K562 (cell line): ENCODE results near the gene ARL6IP6. TPM values are rescaled to one million over a fixed set of nuclear protein-coding genes. Genes with fewer than 3 reads are reported as not detected.

Experiments
- BHLHE40 ChIP-seq: IDR thresholded peaks from 2 replicates; pipeline ENCODE4 v1.6.1; 2011; ENCODE audit warnings: low read length, improper control_type of control experiment
- C11orf30 ChIP-seq: fragments of 450-650 bp; IDR thresholded peaks from 2 replicates; pipeline ENCODE4 v1.6.1; 2016; ENCODE audit warnings: low read depth, mild to moderate bottlenecking
- CBX1 ChIP-seq: sonication (generic); IDR thresholded peaks from 2 replicates; pipeline ENCODE4 v1.6.1; 2016; ENCODE audit warnings: antibody characterized with exemption, low read depth, mild to moderate bottlenecking
- GABPB2 ChIP-seq: fragments of 250-450 bp; sonication (Bioruptor Pico); conservative IDR thresholded peaks from 2 replicates; pipeline ENCODE4 v1.5.1; 2021; ENCODE audit warnings: mild to moderate bottlenecking
- HDAC2 ChIP-seq: fragments of 450-650 bp; IDR thresholded peaks from 2 replicates; pipeline ENCODE4 v1.6.1; 2016; ENCODE audit warnings: mild to moderate bottlenecking
- HMGN3 ChIP-seq: IDR thresholded peaks from 2 replicates; pipeline ENCODE4 v1.6.1; 2011; ENCODE audit warnings: borderline replicate concordance, low read depth, mild to moderate bottlenecking, mixed read lengths, low read length; ENCODE audit not compliant: insufficient read length; ENCODE audit errors: extremely low read depth
- JUN ChIP-seq, 2 experiments: sonication (generic) in 1 of 2; formaldehyde crosslinking in 1 of 2; IDR thresholded peaks; 2 replicates each; pipeline versions ENCODE4 v1.6.1 to v1.8.0; 2012 to 2022; ENCODE audit warnings: borderline replicate concordance in 2 of 2, mild to moderate bottlenecking in 2 of 2, improper control_type of control experiment in 1 of 2, low read depth in 1 of 2, low read length in 1 of 2, missing genetic modification reagents in 1 of 2
- KDM4B ChIP-seq, 2 experiments: fragments of 450-650 bp in 1 of 2; sonication (generic) in 1 of 2; IDR thresholded peaks; 2 replicates each; pipeline ENCODE4 v1.6.1; 2016 to 2017; ENCODE audit warnings: borderline replicate concordance in 2 of 2, antibody characterized with exemption in 1 of 2, low read depth in 1 of 2, mild to moderate bottlenecking in 1 of 2
- KDM5B ChIP-seq: fragments of 200-600 bp; sonication (generic); IDR thresholded peaks from 2 replicates; pipeline ENCODE4 v1.6.1; 2012; ENCODE audit warnings: low read depth, mild to moderate bottlenecking, moderate library complexity, low read length, control low read depth, inconsistent platforms; ENCODE audit not compliant: insufficient replicate concordance
- MAFF ChIP-seq: IDR thresholded peaks from 2 replicates; pipeline ENCODE4 v1.6.1; 2012; ENCODE audit warnings: low read length, improper control_type of control experiment
- MAFG ChIP-seq: fragments of 450-650 bp; conservative IDR thresholded peaks from 2 replicates; pipeline ENCODE4 v1.6.1; 2016; ENCODE audit warnings: missing genetic modification characterization, missing compliant biosample characterization
- MCM7 ChIP-seq, 2 experiments: fragments of 450-650 bp; IDR thresholded peaks; 2 replicates each; pipeline ENCODE4 v1.6.1; 2016 to 2018
- RAD51 ChIP-seq: fragments of 450-650 bp; IDR thresholded peaks from 2 replicates; pipeline ENCODE4 v1.7.1; 2016; ENCODE audit warnings: low read depth, mild to moderate bottlenecking, borderline replicate concordance
- SAP30 ChIP-seq: fragments of 200-600 bp; sonication (generic); IDR thresholded peaks from 2 replicates; pipeline ENCODE4 v1.6.1; 2012; ENCODE audit warnings: borderline replicate concordance, low read depth, mild to moderate bottlenecking, moderate library complexity, low read length, control low read depth, inconsistent platforms; ENCODE audit not compliant: insufficient read depth, poor library complexity, severe bottlenecking
- SIN3B ChIP-seq: fragments of 450-650 bp; IDR thresholded peaks from 2 replicates; pipeline ENCODE4 v1.6.1; 2017; ENCODE audit warnings: low read depth, mild to moderate bottlenecking, moderate library complexity
- SLC30A9 ChIP-seq: fragments of 250-450 bp; sonication (Bioruptor Pico); IDR thresholded peaks from 2 replicates; pipeline ENCODE4 v1.8.0; 2022; ENCODE audit warnings: mild to moderate bottlenecking, moderate library complexity
- SMARCA4 ChIP-seq: fragments of 450-650 bp; IDR thresholded peaks from 2 replicates; pipeline ENCODE4 v1.6.1; 2016
- TAF15 ChIP-seq: fragments of 200-400 bp; formaldehyde crosslinking; IDR thresholded peaks from 2 replicates; pipeline ENCODE4 v1.6.1; 2017; ENCODE audit warnings: mild to moderate bottlenecking, low read depth, low read length, moderate library complexity
- ZFP1 ChIP-seq: fragments of 450-650 bp; formaldehyde crosslinking; IDR thresholded peaks from 2 replicates; pipeline ENCODE4 v1.4.0; 2020; ENCODE audit warnings: mild to moderate bottlenecking, mixed read lengths
- ZFX ChIP-seq: sonication (generic); formaldehyde crosslinking; IDR thresholded peaks from 2 replicates; pipeline ENCODE4 v1.8.0; 2022; ENCODE audit warnings: mild to moderate bottlenecking, missing genetic modification reagents, moderate library complexity
- ZNF232 ChIP-seq: sonication (generic); formaldehyde crosslinking; IDR thresholded peaks from 2 replicates; pipeline ENCODE4 v1.8.0; 2022; ENCODE audit warnings: mild to moderate bottlenecking, missing genetic modification reagents
- ZNF239 ChIP-seq: fragments of 250-450 bp; sonication (Bioruptor Pico); IDR thresholded peaks from 2 replicates; pipeline ENCODE4 v1.4.0; 2020; ENCODE audit warnings: mild to moderate bottlenecking
- ZNF316 ChIP-seq: fragments of 450-650 bp; IDR thresholded peaks from 2 replicates; pipeline ENCODE4 v1.6.1; 2016
- ZNF561 ChIP-seq: fragments of 450-650 bp; formaldehyde crosslinking; conservative IDR thresholded peaks from 2 replicates; pipeline ENCODE4 v1.4.0; 2020; ENCODE audit warnings: mild to moderate bottlenecking, moderate library complexity
- ZNF583 ChIP-seq: fragments of 250-450 bp; sonication (Bioruptor Pico); IDR thresholded peaks from 2 replicates; pipeline ENCODE4 v1.4.0; 2020
- ZNF589 ChIP-seq: fragments of 200-800 bp; sonication (Bioruptor generic); IDR thresholded peaks from 2 replicates; pipeline ENCODE4 v1.6.1; 2016; ENCODE audit warnings: low read depth, missing genetic modification characterization, missing compliant biosample characterization
- ZNF75A ChIP-seq: fragments of 450-650 bp; formaldehyde crosslinking; IDR thresholded peaks from 2 replicates; pipeline ENCODE4 v1.4.0; 2020; ENCODE audit warnings: mild to moderate bottlenecking
- polyA plus RNA-seq, 8 experiments: library from polyadenylated mRNA; depleted of rRNA in 4 of 8; stranded (reverse) in 5 of 8; unstranded in 3 of 8; fragments of >200 nt; fragmentation: Nextera tagmentation in 2 of 8; fragmentation: Illumina TruSeq in 1 of 8; extraction: Ambion mirVana in 2 of 8; extraction: Trizol in 1 of 8; gene quantifications; 2 replicates each; pipeline versions ENCODE4 v1.2.1 to v1.2.3, GENCODE V29; 2011 to 2014; ENCODE audit warnings: inconsistent platforms in 1 of 8, missing spikeins in 1 of 8
- total RNA-seq, 7 experiments: library from RNA; depleted of rRNA in 6 of 7; stranded (reverse); fragments of >200 nt in 6 of 7; fragmentation: Illumina TruSeq in 2 of 7; extraction: Trizol in 2 of 7; gene quantifications; 2 replicates each; pipeline versions ENCODE4 v1.2.1 to v1.2.3, GENCODE V29; 2011 to 2021; ENCODE audit warnings: low replicate concordance in 1 of 7
- TF ChIP-seq, protein P1 (sequence below): IDR thresholded peaks from 2 replicates; pipeline ENCODE4 v1.6.1; 2012; ENCODE audit warnings: low read depth, low read length, improper control_type of control experiment, borderline replicate concordance

Gene ARL6IP6
- total and polyA plus RNA-seq, 9 of the 15 experiments (the other 6 are each of a cell fraction or from before 2014, with no cell fraction given): 19.2 to 98.5 (median 36.2) TPM

DNA sequence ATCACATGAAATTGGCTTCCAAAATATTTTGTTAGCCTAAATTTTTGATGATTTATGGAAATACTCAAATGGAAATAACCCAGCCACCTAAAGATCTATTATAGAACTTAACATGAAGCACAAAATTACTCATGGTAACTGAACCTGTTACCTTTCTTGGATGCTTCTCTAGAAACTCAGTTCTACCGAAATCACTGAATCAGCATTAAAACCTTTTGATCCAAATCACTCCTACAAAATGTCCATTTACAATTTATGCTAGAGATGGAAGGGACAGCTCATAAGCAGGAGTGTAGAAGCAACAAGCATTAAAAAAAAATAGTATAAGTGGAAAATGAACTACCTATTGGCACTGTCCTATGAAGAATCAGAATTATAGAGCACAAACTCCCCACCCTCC is 3.3 kb upstream of the ARL6IP6 start (continued):
- TF ChIP-seq, protein P1, sequence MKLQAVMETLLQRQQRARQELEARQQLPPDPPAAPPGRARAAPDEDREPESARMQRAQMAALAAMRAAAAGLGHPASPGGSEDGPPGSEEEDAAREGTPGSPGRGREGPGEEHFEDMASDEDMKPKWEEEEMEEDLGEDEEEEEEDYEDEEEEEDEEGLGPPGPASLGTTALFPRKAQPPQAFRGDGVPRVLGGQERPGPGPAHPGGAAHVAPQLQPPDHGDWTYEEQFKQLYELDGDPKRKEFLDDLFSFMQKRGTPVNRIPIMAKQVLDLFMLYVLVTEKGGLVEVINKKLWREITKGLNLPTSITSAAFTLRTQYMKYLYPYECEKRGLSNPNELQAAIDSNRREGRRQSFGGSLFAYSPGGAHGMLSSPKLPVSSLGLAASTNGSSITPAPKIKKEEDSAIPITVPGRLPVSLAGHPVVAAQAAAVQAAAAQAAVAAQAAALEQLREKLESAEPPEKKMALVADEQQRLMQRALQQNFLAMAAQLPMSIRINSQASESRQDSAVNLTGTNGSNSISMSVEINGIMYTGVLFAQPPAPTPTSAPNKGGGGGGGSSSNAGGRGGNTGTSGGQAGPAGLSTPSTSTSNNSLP: no peak
- TF ChIP-seq HDAC2: no peak
- no peak for TF ChIP-seq GABPB2
- no peak for TF ChIP-seq BHLHE40
- TF ChIP-seq C11orf30: peak; percentile 91
- TF ChIP-seq SIN3B: no peak
- TF ChIP-seq ZNF239: no peak
- TF ChIP-seq SMARCA4: no peak
- peak; percentile 89 for TF ChIP-seq MAFG (tag)
- no peak for TF ChIP-seq ZFX (CRISPR knock-in tag)
- TF ChIP-seq JUN (IDR thresholded peaks at IDR 0.05; ENCODE audit: borderline replicate concordance, low read depth, low read length): no peak
- TF ChIP-seq JUN (CRISPR knock-in tag; IDR thresholded peaks at IDR 0.05; ENCODE audit: borderline replicate concordance): no peak
- no peak for TF ChIP-seq ZNF583 (CRISPR knock-in tag)
- TF ChIP-seq ZNF316: peak; percentile 97
- no peak for TF ChIP-seq HMGN3
- no peak for TF ChIP-seq TAF15
- no peak for TF ChIP-seq KDM5B
- no peak for TF ChIP-seq SAP30
- TF ChIP-seq ZNF589 (CRISPR knock-in tag): no peak
- TF ChIP-seq ZNF232 (CRISPR knock-in tag): no peak
- no peak for TF ChIP-seq ZNF75A (CRISPR knock-in tag)
- no peak for TF ChIP-seq ZNF561 (CRISPR knock-in tag)
- TF ChIP-seq MAFF: peak; percentile 93
- TF ChIP-seq CBX1: no peak
- no peak for TF ChIP-seq ZFP1
- no peak for TF ChIP-seq MCM7 (IDR thresholded peaks at IDR 0.05)
- no peak for TF ChIP-seq RAD51
- TF ChIP-seq SLC30A9 (CRISPR knock-in tag): no peak
- TF ChIP-seq KDM4B (IDR thresholded peaks at IDR 0.05; ENCODE audit: borderline replicate concordance in 2 of 2, low read depth in 1 of 2): no peak
